Sciatic nerve (tissue), 2 donors: Measurements from ENCODE around the gene BCAT1. TPM values are rescaled to one million over a fixed set of nuclear protein-coding genes. Genes with fewer than 3 reads are reported as not detected.

Source experiments
- ATAC-seq: fragments of 200-7000 bp; cut with Tn5 transposase; one replicate; pipeline ENCODE4 v1.9.1; 2020; ENCODE audit warnings: mild to moderate bottlenecking, moderate library complexity
- DNase-seq: peaks from one replicate; pipeline ENCODE4 v3.0.0-alpha.2; 2020; ENCODE audit warnings: low spot score
- intact Hi-C: fragments of 100-400 bp; cut with DNase I; formaldehyde crosslinking; loops from one replicate; pipeline ENCODE4 v1.14.2; 2022
- total RNA-seq: library from RNA; stranded (reverse); fragmentation: NEBNext Ultra II Directional; extraction: Animal tissue kit (Norgen Biotek cat#: 25700); gene quantifications from one replicate; pipeline ENCODE4 v1.2.1, GENCODE V29; 2021
- donor health status: DM: no; HTN: no; CAD: no.
- donor health status: DM: no; HTN: no; CAD: no.

BCAT1 gene, protein sequence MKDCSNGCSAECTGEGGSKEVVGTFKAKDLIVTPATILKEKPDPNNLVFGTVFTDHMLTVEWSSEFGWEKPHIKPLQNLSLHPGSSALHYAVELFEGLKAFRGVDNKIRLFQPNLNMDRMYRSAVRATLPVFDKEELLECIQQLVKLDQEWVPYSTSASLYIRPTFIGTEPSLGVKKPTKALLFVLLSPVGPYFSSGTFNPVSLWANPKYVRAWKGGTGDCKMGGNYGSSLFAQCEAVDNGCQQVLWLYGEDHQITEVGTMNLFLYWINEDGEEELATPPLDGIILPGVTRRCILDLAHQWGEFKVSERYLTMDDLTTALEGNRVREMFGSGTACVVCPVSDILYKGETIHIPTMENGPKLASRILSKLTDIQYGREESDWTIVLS
- total RNA-seq, result 15.2 TPM

DNA sequence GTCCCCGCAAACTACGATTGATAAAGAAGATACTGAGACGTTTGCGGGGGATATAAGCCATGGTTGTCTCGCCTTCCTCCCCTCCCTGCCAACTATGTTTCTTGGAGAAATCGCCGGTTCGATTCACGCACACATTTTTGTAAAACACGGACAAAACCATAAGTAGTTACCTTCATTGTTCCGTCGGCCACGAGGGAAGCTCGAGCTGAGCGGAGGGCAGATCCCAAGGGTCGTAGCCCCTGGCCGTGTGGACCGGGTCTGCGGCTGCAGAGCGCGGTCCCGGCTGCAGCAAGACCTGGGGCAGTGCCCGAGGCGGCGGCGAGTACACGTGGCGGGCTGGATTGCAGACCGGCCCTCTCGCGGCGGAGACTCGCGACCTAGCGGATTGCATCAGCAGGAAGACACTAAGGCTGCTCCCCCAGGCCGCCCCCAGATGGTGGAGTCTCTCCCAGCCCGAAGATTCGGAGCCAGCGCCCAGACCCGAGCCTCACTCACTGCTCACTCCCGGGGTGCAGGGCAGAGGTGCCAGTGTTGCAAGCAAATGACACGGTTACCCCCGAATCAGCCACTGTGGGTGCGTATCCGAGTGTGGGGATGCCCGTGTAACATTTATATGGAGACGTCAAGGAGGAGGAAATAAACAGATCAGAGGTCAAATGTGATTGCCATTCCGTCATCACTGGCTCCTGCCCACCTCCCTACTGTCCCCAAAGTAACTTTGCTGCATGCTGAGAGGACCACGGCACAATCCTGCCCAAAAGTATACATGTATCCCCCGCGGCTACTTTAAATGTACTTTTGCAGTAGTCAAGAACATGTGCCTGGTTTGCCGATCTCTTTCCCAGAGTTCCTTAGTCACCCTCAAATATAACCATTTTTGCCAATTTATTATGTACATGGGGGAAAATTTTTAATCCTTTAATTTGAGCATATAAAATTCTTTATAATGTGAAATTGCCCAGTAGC, at the start of gene BCAT1:
Gene BCAT1, minus strand, starts transcription at position 345 of the 966 bp plus-strand sequence. Its CDS starts 169 bp downstream, at position 176.
- DNase-seq (peak; percentile 78), ATAC-seq (peak; percentile 93)
- intact Hi-C loops, result no loop called here

DNA sequence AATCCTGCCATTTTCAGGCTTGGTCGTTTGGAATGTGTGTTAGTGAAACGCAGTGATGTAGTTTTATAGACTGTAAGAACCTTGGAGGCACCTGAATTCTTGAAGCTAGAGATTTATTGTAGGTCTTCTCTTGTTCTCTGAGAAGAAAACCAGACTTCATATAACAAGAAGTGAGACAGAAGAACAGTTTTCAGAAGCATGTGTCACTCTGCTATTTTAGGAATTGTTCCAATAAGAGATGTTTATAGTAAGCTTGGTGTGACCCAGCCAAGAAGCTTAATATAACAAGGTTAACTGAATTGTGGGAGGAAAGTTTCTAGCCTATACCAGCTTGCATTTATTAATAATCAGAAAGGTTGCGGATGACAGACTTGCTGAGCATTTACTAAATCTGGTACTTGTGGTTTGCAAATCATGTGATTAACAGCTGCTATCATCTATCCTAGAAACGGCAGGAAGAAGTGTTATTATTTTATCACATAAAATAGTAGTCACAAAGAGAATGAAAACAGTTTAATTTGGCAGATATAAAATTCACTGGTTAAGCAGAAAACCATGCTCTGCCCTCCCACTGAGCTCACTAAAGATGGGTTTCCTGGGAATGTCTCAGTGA, 49.2 kb upstream of the BCAT1 start:
- peak; percentile 32 for ATAC-seq
- intact Hi-C loops, result no loop called here

DNA sequence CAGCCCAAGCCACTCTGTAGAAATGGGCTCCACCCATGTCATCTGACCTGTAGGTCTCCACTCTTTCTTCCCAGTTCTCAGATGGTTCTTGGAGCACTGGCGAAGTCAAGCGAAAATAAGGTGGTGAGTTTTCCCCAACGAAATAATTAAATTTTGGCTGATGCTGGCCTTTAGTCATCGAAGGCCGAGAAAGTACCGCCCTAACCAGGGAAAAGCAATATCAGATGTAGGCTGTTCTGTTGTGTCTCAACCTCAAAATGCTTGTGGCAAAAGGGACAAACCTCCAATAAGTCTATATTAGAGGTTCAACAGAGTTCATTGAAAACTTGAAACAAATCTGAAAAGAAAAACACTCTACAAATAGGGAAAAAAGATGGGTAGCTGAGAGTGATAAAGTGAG, 48.6 kb upstream of the BCAT1 start:
- DNase-seq (no peak), ATAC-seq (no peak)
- intact Hi-C loops, result no loop called here

More for the DNA sequence above, 49.2 kb upstream of the BCAT1 start:
- DNase-seq, result no peak

DNA sequence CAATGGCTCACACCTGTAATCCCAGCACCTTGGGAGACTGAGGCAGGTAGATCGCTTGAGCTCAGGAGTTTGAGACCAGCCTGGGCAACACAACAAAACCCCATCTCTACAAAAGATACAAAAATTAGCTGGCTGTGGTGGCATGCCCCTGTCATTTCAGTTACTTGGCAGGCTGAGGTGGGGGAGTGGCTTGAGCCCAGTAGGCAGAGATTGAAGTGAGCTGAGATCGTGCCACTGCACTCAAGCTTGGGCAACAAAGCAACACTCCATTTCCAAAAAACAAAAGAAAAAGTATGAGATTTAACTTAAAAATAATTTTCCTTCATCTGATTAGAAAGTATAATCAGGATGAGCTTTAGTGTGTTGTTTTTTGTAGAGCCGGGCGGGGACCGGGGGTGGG, 47.9 kb upstream of the BCAT1 start:
- no peak for ATAC-seq
- intact Hi-C loops, result no loop called here
- no peak for DNase-seq

DNA sequence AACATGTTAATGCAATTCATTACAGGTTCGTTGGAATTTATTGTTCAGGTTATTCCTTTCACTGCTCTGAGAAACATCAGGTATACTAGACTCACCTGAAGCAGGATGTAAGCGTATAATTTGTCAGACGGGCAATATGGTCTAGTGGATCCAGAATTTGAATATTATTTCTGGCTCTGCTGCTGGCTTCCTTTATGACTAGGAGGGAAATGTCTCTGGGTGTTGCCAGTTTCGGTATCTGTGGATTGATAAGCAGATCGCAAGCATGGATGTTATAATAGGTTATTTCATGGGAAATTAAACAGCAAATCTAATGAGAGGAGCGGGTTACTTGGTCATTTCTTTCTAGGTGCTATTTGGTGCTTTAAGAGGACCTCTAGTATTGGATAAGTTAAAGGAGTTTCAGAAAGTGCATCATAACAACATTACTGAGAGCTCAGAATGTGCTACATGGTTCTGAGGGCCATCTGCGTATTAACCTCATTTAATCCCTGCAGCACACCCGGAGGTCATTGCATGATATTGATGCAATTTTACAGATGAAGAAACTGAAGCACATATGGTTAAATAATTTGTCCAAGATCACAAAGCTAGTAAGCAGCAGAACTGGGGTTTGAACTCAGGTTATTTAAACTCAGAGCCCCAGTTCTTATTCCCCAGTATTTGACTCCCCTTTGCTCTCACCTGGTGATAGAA, 47.3 kb upstream of the BCAT1 start:
- intact Hi-C loops, result no loop called here
- DNase-seq, result no peak

DNA sequence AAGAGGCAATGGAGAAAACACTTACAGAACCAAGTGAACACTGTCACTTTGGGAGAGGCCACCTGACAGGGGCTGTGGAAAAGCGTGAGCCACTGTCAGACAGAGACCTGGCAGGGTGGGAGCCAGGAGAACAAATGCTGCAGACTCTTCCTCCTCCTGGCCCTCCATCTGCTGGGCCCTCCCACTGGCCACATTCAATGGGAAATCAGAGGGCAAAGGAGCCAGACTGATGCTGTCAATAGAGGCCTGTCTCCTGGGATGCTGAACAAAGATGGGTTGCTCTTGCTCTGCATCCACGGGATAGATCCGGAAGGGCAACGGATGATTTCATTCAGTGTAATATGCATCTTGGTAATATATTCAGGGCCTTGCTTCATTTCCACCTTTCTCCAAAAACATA, 44.9 kb upstream of the BCAT1 start:
- intact Hi-C loops, result no loop called here
- ATAC-seq (no peak), DNase-seq (no peak)

More for the DNA sequence above, 47.3 kb upstream of the BCAT1 start:
- no peak for ATAC-seq

DNA sequence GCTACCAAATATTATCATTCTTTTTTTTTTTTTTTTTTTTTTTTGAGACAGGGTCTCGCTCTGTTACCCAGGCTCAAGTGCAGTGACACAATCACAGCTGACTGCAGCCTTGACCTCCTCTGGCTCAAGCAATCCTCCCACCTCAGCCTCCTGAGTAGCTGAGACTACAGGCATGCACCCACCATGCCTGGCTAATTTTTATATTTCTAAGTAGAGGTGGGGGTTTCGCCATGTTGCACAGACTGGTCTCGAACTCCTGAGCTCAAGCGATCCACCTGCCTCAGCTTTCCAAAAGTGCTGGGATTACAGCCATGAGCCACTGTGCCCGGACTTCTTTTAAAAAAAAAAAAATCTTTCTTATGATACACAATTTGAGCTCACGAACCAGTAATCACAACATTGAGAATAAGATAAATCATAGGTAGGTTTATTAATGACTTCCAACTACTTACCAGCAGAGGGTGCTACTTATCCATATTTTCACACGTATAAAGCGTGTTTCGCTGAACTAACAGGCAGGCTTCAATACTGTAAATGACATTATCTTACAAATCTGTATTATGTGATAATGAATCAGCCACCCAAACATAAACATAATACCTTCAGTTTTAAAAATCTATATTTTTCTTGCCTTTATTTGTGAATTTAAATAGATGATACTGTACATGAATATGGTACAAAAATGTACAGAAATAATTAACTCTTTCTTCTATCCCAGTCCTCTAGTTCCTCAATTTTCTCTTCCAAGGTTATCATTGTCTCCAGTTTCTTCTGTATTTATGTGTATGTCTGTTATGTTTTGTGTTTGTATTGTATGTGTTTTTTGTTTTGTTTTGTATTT, 42.5 kb upstream of the BCAT1 start:
- intact Hi-C loops, result no loop called here
- ATAC-seq (peak; percentile 81), DNase-seq (no peak)

DNA sequence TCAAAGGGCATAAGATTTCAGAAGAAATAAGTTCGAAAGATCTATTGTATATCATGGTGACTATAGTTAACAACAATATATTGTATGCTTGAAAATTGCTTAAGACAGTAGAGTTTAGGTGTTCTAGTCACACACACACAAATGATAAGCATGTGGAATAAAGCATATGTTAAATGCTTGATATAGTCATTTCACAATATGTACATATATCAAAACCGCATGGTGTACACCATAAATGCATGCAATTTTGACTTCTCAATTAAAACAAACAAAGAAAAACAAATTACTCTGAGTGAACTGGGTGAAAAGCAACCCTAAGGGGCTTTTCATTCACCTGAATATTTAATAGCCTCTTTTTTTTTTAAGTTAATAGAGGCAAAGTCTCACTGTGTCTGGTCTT, 40.3 kb upstream of the BCAT1 start:
- ATAC-seq, result no peak
- intact Hi-C loops, result no loop called here
- DNase-seq, result no peak

DNA sequence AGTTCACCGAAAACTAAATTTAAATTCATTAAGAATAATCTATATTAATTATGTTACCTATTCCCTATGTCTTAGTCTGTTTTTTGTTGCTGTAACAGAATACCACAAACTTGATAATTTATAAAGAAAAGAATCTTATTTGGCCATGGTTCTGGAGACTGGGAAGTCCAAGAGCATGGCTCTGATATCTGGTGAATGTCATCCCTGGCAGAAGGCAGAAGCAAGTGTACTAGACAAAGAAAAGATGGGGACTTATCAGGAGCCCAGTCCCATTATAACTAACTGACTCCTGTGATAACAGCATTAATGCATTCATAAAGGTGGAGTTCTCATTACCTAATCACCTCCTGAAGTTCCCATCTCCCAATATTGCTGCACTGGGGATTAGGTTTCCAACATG, 33.3 kb upstream of the BCAT1 start:
- intact Hi-C loops, result no loop called here
- ATAC-seq (no peak), DNase-seq (no peak)

DNA sequence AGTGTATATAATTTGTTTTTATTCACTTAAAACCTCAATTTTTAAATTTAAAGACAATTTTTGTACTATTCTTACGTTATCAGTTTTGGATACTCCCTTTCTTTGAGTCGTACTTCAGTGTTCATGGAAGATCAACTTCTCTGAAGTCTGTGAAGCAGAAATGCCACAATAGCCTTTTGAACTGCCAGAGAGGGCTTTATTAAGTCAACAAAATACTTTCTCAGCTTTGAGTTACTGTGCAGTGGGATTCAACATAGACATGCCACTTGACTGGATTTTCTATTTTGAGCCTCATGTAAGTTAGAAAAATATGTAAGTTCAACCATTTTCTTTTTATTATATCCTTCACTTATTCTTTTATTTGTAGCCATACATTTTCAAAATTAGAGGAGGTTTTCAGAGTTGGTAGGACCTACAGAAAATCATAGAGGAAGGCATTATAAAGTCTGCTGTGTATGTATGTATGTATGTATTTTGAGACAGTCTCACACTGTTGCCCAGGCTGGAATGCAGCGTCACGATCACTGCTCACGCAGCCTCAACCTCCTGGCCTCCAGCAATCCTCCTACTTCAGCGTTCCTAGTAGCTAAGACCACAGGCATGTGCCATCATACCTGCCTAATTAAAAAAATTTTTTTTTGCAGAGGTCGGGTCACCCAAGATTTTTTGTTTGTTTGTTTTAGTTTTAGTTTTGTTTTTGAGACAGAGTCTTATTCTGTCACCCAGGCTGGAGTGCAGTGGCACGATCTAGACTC, 31.3 kb upstream of the BCAT1 start:
- intact Hi-C loops, result no loop called here
- no peak for DNase-seq
- ATAC-seq, result no peak

DNA sequence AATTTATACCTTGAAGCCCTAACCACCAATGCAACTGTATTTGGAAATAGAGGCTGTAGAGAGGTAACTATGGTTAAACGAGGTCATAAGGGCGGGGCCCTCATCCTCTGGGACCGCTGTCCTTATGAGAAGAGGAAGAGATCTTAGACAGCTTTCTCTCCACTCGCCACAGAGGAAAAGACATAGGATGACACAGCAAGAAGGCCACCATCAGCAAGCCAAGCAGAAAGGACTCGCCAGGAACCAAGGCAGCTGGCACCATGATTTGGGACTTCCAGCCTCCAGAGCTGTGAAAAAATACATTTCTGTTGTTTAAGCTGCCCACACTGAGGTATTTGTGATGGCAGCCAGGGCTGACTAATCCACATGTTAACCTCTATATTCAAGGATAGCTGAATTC, 30.4 kb upstream of the BCAT1 start:
- no peak for ATAC-seq
- intact Hi-C loops, result no loop called here
- no peak for DNase-seq

DNA sequence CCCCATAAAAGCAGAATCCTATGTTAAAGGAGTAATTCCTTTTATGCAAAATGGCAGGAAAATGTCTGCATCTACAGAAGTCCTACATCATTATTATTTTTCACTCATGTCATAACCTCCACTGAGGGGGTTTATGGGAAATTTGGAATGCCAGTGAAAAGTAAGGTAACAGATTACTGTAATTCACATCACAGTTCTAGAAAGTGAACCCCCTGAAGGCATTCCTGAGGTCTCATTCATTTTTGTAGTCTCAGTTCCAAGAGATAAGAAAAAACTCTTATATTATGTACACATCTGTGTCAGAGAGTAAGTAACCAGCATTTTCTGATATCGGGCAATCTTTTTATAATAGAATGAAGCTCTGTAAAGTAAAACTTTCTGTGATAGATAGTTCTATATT, 28.8 kb upstream of the BCAT1 start:
- no peak for ATAC-seq
- DNase-seq, result no peak
- intact Hi-C loops, result no loop called here

DNA sequence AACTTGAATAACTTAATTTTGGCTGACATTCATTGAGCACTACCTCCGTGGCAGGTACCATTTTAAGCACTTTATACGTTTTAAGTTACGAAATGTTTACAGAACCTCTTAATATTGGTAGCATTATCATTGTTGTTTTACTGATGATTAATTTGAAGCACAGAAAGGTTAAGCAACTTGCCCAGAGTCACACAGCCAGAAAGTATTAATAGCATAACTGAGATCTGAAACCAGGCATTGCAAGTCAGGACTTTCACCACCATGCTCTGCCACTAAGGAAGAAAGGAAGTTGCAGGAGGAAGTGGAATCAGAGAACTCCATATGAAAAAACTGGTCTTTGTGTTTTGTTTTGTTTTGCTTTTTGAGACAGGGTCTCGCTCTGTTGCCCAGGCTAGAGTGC, 28.2 kb upstream of the BCAT1 start:
- DNase-seq (no peak), ATAC-seq (no peak)
- intact Hi-C loops, result no loop called here

DNA sequence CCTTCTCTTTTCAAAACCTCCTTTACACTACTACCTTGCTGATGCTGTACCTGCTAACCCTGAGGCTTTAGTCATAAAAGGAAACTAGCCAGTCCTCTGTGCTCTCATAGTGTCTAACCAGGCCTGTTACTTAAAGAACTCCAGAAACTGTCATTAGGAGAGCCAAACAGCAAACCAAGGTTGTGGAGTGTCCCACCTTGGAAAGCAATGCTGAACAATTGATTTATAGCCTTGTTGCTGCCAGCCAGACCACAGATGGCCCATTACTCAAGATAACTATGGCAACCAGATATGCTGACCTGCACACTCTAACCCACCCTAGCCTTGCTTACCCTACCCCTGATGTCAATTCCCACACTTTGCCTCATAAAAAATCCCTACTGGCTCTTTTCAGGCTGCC, 26.5 kb upstream of the BCAT1 start:
- intact Hi-C loops, result no loop called here
- DNase-seq (no peak), ATAC-seq (no peak)

DNA sequence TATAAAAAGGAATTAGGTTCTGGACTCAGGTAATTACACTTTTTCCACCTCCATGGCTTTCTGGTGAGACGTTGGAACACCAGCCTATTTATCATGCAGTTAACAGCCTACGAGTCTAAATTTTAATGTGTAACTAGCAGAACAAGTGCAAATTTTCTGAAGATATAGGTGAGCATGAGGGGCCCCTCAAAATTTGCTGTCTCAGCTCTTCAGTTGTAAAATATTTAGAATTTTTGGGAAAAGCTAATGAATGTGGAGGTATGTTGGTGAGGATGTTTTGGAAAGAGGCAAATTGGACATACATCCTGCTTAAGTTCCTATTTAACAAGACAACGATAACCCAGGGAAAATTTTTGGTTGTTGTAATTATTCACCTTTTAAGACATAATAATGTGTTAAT, 25.3 kb upstream of the BCAT1 start:
- intact Hi-C loops, result no loop called here
- no peak for ATAC-seq
- no peak for DNase-seq

DNA sequence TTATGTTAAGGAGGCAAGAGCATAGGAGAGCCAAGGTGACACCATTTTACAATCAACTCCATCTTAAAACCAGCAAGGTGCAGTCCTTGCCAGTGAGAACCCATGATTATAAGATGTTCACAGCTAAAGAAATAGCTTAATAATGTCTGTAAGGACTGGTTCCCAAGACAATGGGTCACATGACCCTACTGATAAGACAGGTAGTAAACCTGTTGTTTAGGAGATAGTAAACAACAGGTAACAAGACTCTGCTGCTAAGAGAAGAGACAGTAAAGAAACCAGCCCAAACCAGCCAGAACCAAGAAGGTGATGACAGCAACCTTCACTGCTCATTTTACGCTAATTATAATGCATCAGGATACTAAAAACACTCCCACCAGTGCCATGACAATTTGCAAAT, 23.2 kb upstream of the BCAT1 start:
- DNase-seq, result no peak
- intact Hi-C loops, result no loop called here
- no peak for ATAC-seq

DNA sequence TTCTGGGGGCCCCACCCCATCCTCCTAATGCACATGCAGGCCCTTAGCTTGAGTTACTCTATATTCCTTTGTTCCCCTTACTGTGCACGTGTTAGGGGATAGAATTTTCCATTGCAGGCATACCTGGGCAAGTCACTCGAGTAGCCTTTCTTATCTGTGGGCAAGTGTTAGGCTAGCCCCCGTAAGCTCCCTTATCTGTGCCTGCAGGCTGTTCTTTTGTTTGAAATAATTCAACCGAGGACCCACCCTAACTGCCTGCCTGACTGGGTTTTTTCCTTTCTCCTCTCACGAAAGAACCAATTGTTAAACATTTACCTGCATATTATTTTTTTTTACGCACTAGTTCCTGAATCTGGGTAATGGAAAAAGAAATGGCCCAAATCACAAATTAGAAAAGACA, 21.3 kb upstream of the BCAT1 start:
- intact Hi-C loops, result no loop called here
- DNase-seq, result no peak
- ATAC-seq, result no peak
